Measurements from ENCODE around the gene ZNF784. TPM values are rescaled to one million over a fixed set of nuclear protein-coding genes. Genes with fewer than 3 reads are reported as not detected.

The ZNF784 gene
- polyA plus RNA-seq, 2 of the 4 experiments (the other 2 are of a cell fraction), result 3.5 to 6.6 TPM

DNA sequence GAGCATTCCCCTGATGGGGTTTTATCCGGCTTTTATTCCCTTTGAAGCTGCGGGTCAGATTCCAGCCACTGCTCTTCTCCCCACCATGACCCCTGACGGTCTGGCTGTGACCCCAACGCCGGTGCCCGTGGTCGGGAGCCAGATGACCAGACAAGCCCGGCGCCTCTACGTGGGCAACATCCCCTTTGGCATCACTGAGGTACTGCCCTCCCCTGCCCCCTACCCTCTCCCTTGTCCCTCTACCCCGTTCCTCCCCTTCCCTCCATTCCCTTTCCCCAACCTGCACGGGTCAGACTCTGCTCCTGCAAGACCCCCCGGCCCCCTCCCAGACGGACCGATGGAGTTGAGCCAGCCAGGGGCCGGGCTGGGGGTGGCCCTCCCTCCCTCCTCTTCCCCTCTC, 36.6 kb upstream of the ZNF784 start (continued):
- TF ChIP-seq, protein P1, sequence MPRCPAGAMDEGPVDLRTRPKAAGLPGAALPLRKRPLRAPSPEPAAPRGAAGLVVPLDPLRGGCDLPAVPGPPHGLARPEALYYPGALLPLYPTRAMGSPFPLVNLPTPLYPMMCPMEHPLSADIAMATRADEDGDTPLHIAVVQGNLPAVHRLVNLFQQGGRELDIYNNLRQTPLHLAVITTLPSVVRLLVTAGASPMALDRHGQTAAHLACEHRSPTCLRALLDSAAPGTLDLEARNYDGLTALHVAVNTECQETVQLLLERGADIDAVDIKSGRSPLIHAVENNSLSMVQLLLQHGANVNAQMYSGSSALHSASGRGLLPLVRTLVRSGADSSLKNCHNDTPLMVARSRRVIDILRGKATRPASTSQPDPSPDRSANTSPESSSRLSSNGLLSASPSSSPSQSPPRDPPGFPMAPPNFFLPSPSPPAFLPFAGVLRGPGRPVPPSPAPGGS (IDR thresholded peaks at IDR 0.05), result no peak
- TF ChIP-seq CHD2 (IDR thresholded peaks at IDR 0.05; ENCODE audit: low read length, partially characterized antibody), result no peak

DNA sequence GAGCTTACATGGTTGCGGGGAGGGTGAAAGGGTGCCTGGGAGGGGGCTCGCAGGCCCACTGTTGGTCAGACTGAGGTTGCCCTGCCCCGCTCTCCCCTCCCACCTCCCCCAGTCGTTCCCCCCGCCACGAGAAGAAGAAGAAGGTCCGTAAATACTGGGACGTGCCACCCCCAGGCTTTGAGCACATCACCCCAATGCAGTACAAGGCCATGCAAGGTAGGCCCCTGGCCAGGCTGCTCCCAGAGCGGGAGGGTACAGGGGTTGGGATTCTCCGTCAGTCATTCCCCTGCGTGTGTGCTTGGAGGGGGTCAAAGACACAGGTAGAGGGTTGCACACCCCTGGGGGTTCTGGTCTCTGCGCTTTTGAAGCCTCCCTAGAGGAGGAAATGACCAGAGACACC, 36.0 kb upstream of the ZNF784 start:
- ChIA-PET CTCF (interaction anchor here (1.6 to 2.4 kb wide), 2 partner anchors 11 to 29 kb away, joined by 8 to 21 read pairs; no protein-coding TSS in a partner anchor), POLR2A (no interaction called here)
- no peak for FAIRE-seq

More for the DNA sequence above, 36.0 kb upstream of the ZNF784 start:
- 96% methylated on average over 12 of the region's 12 CpGs for WGBS (ENCODE audit: missing lambda C conversion rate)
- Histone ChIP-seq H3K9me3 (no peaks in the 10 kb centered on the region), H3K27ac (no peak overlapping the region), H3K4me2 (no peak overlapping the region), H3K4me3 (no peak overlapping the region), H3K4me1 (peaks cover 40% of the 10 kb centered on the region)
- DNase-seq (ENCODE audit: low read depth in 1 of 2, low spot score in 1 of 2) (no peak), ATAC-seq (no peak)
- TF ChIP-seq HDAC2 (IDR thresholded peaks at IDR 0.05) (no peak), E2F6 (IDR thresholded peaks at IDR 0.05; ENCODE audit: borderline replicate concordance, low read depth) (no peak), NPAS2 (CRISPR knock-in tag; IDR thresholded peaks at IDR 0.05; ENCODE audit: borderline replicate concordance) (no peak), CBX2 (IDR thresholded peaks at IDR 0.05; ENCODE audit: borderline replicate concordance, low read depth) (no peak), CEBPB (IDR thresholded peaks at IDR 0.05) (no peak), PHF8 (IDR thresholded peaks at IDR 0.05; ENCODE audit: borderline replicate concordance, low read depth) (no peak), POLR2A (IDR thresholded peaks at IDR 0.05; ENCODE audit: low read length) (no peak), REST (IDR thresholded peaks at IDR 0.05) (no peak), EP300 (IDR thresholded peaks at IDR 0.05) (no peak), HOXB5 (CRISPR knock-in tag; IDR thresholded peaks at IDR 0.05) (no peak), EHF (CRISPR knock-in tag; IDR thresholded peaks at IDR 0.05) (no peak), RNF2 (IDR thresholded peaks at IDR 0.05; ENCODE audit: borderline replicate concordance, low read depth) (no peak), JUN (IDR thresholded peaks at IDR 0.05) (no peak), MAZ (IDR thresholded peaks at IDR 0.05; ENCODE audit: borderline replicate concordance, low read depth, low read length) (no peak), HMGXB4 (CRISPR knock-in tag; IDR thresholded peaks at IDR 0.05; ENCODE audit: borderline replicate concordance) (no peak)
- TF ChIP-seq, protein P2, sequence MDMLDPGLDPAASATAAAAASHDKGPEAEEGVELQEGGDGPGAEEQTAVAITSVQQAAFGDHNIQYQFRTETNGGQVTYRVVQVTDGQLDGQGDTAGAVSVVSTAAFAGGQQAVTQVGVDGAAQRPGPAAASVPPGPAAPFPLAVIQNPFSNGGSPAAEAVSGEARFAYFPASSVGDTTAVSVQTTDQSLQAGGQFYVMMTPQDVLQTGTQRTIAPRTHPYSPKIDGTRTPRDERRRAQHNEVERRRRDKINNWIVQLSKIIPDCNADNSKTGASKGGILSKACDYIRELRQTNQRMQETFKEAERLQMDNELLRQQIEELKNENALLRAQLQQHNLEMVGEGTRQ (IDR thresholded peaks at IDR 0.05), result no peak
- TF ChIP-seq, protein P3, sequence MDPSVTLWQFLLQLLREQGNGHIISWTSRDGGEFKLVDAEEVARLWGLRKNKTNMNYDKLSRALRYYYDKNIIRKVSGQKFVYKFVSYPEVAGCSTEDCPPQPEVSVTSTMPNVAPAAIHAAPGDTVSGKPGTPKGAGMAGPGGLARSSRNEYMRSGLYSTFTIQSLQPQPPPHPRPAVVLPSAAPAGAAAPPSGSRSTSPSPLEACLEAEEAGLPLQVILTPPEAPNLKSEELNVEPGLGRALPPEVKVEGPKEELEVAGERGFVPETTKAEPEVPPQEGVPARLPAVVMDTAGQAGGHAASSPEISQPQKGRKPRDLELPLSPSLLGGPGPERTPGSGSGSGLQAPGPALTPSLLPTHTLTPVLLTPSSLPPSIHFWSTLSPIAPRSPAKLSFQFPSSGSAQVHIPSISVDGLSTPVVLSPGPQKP (IDR thresholded peaks at IDR 0.05; ENCODE audit: low read depth, low read length), result no peak
- TF ChIP-seq, protein P4, sequence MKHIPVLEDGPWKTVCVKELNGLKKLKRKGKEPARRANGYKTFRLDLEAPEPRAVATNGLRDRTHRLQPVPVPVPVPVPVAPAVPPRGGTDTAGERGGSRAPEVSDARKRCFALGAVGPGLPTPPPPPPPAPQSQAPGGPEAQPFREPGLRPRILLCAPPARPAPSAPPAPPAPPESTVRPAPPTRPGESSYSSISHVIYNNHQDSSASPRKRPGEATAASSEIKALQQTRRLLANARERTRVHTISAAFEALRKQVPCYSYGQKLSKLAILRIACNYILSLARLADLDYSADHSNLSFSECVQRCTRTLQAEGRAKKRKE (CRISPR knock-in tag; IDR thresholded peaks at IDR 0.05; ENCODE audit: low read depth), result no peak

Measured in A549 (cell line).